M059J (cell line): Measurements from ENCODE around the gene SARS1. TPM values are rescaled to one million over a fixed set of nuclear protein-coding genes. Genes with fewer than 3 reads are reported as not detected.

Experiments used
- DNase-seq: peaks from one replicate; pipeline ENCODE4 v3.0.0-alpha.2; 2012; ENCODE audit warnings: low read depth
- total RNA-seq: library from RNA; depleted of rRNA; stranded (reverse); fragments of >200 nt; shearing (Covaris generic); gene quantifications from 2 replicates; pipeline ENCODE4 v1.2.3, GENCODE V29; 2014

Gene SARS1
- total RNA-seq, 1 experiment from 2014 or later, result 149 TPM

DNA sequence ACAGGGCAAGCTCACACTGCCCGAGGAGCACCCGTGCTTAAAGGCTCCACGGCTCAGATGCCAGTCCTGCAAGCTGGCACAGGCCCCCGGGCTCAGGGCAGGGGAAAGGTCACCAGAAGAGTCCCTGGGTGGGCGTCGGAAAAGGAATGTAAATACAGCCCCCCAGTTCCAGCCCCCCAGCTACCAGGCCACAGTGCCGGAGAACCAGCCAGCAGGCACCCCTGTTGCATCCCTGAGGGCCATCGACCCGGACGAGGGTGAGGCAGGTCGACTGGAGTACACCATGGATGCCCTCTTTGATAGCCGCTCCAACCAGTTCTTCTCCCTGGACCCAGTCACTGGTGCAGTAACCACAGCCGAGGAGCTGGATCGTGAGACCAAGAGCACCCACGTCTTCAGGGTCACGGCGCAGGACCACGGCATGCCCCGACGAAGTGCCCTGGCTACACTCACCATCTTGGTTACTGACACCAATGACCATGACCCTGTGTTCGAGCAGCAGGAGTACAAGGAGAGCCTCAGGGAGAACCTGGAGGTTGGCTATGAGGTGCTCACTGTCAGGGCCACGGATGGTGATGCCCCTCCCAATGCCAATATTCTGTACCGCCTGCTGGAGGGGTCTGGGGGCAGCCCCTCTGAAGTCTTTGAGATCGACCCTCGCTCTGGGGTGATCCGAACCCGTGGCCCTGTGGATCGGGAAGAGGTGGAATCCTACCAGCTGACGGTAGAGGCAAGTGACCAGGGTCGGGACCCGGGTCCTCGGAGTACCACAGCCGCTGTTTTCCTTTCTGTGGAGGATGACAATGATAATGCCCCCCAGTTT is 36.9 kb downstream of the SARS1 start:
- DNase-seq, result no peak

DNA sequence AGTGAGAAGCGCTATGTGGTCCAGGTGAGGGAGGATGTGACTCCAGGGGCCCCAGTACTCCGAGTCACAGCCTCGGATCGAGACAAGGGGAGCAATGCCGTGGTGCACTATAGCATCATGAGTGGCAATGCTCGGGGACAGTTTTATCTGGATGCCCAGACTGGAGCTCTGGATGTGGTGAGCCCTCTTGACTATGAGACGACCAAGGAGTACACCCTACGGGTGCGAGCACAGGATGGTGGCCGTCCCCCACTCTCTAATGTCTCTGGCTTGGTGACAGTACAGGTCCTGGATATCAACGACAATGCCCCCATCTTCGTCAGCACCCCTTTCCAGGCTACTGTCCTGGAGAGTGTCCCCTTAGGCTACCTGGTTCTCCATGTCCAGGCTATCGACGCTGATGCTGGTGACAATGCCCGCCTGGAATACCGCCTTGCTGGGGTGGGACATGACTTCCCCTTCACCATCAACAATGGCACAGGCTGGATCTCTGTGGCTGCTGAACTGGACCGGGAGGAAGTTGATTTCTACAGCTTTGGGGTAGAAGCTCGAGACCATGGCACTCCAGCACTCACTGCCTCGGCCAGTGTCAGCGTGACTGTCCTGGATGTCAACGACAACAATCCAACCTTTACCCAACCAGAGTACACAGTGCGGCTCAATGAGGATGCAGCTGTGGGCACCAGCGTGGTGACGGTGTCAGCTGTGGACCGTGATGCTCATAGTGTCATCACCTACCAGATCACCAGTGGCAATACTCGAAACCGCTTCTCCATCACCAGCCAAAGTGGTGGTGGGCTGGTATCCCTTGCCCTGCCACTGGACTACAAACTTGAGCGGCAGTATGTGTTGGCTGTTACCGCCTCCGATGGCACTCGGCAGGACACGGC is 37.8 kb downstream of the SARS1 start:
- DNase-seq, result no peak

DNA sequence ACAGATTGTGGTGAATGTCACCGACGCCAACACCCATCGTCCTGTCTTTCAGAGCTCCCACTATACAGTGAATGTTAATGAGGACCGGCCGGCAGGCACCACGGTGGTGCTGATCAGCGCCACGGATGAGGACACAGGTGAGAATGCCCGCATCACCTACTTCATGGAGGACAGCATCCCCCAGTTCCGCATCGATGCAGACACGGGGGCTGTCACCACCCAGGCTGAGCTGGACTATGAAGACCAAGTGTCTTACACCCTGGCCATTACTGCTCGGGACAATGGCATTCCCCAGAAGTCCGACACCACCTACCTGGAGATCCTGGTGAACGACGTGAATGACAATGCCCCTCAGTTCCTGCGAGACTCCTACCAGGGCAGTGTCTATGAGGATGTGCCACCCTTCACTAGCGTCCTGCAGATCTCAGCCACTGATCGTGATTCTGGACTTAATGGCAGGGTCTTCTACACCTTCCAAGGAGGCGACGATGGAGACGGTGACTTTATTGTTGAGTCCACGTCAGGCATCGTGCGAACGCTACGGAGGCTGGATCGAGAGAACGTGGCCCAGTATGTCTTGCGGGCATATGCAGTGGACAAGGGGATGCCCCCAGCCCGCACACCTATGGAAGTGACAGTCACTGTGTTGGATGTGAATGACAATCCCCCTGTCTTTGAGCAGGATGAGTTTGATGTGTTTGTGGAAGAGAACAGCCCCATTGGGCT is 38.6 kb downstream of the SARS1 start:
- no peak for DNase-seq

DNA sequence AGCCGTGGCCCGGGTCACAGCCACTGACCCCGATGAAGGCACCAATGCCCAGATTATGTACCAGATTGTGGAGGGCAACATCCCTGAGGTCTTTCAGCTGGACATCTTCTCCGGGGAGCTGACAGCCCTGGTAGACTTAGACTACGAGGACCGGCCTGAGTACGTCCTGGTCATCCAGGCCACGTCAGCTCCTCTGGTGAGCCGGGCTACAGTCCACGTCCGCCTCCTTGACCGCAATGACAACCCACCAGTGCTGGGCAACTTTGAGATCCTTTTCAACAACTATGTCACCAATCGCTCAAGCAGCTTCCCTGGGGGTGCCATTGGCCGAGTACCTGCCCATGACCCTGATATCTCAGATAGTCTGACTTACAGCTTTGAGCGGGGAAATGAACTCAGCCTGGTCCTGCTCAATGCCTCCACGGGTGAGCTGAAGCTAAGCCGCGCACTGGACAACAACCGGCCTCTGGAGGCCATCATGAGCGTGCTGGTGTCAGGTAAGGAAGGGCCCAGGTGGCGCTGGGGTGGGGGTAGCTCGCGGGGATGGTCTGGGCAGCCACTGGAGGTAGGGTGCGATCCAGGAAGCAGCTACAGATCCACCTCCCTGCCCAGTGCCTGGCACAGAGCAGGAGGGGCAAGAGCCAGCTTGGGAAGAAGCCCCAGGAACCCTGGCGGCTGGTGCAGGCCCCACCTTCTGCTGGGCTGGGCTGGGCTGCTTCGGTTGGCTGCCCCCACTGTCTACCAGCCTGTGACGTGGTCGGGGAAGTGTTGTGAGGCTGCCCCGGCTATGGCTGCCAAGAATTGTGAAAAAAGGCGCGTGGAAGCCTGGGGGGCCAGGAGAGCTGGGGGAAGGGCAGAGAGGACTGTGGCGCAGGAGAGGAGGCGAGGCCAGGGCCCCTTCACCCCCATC is 39.4 kb downstream of the SARS1 start:
- no peak for DNase-seq

DNA sequence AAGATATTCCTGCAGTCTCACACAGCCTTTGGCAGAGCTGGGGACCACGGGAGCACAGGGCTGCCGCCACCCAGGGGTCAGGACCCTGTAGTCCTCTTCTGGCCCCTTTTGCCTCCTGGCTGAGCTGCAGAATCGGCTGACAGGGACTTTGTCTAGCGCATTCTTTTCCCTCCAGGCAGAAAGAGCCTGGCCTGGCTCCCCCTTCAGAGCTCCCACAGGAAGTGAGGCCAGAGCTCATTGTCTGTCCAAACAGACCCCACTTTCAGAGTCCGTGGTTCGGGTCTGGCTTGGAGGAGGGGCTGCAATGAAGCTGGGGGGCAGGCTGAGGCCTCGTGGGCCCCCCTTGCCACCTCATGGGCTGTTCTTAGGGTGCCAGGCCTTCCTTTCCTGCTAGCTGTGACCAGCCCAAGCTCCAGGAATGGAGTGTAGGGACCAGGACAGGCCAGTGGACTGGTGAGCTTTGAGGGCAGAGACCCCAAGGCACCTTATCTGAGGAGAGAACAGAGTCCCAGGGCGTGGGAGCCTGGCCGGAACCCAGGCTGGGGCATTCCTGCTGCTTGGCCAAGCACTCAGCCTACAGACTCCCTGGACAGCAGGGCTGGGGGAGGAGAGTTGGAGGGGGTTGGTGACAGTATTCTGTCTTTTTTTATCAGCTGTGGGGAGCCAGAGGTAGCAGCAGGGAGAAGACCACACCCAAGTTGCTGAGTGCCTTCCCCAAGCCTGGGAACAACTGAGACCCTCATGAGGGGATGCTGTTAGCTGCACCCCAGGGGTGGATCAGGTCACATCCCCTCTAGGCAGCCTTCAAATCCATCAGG is 40.3 kb downstream of the SARS1 start:
- DNase-seq, result peak; percentile 59

DNA sequence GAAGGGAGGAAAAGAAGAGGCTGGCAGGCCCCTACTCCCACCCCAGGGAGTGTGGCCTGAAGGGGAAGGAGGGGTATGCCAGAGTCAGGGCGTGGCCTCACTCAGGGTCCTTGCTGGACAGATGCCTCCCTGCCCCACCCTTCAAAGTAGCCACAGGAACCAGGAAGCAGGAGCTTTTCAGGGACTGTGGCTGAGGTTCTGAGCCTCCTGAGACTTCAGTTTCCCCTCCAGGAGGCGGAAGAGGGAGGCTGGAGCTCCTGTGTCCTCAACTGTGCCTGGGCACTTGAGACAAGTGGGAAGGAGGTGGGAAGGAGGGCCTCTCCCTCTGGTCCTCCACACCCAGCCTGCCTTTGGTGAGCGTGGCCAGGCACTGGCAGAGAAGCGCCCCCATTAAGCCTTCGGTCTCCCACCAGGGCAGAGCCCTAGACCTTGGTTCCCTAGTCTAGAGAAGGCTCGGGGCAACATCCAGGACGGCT is 40.9 kb downstream of the SARS1 start:
- DNase-seq, result no peak

DNA sequence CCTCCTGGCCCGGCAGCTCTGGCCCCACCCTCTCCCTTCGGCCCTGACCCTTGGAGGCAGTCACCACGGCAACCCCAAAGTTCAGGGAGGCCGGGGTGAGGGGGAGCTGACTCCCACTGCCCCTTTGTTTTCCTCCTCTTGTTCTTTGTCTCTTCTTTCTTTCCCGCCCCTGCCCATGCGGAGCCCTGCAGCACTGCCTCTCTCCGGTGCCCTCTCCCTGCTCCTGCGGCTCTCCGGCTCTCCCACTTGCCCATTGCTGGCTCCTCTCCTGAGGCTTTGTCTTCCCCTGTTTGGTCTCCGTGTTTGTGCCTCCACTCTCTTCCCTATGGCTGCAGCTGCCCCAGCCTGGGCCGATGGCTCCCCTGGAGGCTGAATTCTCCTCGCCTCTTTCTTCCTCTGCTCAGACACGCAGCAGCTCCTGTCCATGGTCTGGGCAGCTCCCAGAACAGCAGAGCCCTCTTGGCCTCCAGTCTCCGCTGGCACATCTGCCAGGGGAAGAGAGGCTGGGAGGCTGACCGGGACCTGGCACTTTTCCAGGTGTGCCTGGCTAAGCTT is 41.5 kb downstream of the SARS1 start:
- DNase-seq, result no peak

DNA sequence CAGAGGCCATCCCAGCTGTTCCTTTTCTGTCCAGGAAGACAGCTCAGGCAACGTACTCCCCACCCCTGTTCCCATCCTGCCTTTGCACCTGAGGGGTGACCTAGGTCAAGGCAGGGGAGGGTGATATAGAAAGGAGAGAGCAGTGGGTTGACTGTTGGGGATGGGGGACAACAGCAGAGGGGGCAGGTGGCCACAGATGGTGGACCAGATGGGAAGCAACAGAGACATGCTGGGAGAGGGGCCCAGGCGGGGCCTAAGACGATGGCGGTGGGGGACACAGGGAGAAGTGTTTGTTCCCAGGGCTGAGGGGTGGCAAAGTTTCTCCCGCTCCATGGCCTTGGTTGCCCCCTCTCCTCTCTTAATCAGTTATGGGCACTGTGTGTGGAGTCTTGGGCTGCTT is 42.0 kb downstream of the SARS1 start:
- DNase-seq, result no peak

DNA sequence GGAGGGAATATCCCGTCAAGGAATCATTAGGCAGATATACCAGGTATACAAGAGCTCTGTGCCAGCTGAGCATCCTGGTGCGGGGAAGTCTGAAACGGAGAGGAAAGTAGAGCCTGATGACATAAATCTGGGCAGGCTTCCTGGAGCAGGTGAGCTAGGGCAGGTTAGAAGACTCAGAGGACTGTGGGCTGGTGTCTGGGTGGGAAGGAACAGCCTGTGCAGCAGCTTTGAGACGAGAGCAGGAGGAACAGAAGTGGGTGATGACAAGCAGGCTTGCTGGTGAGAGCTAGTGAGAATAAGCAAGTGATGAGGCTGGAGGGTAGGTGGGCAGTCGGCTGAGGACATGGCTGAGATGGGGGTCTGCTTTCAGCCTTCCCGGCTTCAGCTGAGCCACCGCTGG is 42.4 kb downstream of the SARS1 start:
- DNase-seq, result no peak

DNA sequence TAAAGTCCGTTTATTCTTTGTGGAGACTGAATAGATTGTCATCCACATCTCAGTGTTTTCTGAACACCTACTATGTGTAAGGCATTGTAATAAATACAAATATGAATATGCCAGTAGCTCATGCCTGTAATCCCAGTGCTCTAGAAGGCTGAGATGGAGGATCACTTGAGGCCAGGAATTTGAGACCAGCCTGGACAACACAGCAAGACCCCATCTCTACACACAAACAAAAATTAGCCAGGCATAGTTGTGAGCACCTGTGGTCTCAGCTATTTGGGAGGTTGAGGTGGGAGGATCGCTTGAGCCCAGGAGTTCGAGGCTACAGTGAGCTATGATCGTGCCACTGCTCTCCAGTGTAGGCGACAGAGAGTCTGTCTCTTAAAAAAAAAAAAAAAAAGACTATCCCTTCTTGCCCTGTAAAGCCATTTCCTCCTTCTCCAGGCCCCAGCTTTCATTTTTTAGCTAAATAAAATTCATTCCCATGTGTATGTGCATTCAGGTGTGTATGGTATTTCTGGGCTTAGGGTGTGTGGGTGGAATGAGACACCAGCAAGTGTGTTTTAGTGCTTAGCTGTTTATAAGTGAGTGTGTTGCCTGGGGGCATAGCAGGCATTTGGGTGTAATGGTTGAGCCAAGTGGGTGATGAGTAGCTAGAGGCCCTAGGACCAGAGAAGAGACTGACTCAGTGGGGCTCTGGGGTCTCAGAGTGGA is 43.4 kb downstream of the SARS1 start:
- peak; percentile 96 for DNase-seq

DNA sequence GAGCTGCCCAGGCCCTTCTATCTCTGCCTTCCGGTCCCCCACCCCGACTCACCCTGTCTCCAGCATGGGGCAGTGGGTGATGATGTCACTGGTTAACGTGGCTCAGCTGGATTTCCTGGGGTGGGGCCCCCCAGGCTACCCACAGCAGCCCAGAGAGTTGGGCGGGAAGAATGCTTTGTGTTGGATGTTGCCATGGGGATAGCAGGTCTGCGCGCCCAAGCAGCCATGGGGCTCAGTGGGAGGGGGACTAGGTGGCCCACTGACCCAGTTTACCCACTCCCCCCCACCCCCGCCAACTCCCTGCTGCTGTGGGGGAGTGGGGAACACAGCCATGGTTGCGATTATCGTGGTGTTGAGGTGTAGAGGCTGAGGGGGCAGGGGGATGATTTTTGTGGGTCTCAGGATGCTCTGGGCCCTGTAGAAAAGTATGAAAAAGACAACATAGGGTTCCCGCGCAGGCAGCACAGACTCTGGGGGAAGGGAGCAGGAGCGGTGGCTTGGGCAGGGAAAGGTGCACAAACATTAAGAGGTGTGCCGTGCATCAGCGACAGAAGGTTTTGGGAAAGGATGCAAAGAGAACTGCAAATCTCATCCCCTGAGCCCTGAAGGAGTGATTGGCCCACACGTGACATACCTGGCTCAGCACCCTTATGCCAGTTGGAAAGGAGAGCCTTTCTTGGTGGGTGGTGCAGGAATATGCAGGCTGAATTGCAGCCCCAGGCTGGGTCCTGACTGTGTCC is 44.1 kb downstream of the SARS1 start:
- no peak for DNase-seq

DNA sequence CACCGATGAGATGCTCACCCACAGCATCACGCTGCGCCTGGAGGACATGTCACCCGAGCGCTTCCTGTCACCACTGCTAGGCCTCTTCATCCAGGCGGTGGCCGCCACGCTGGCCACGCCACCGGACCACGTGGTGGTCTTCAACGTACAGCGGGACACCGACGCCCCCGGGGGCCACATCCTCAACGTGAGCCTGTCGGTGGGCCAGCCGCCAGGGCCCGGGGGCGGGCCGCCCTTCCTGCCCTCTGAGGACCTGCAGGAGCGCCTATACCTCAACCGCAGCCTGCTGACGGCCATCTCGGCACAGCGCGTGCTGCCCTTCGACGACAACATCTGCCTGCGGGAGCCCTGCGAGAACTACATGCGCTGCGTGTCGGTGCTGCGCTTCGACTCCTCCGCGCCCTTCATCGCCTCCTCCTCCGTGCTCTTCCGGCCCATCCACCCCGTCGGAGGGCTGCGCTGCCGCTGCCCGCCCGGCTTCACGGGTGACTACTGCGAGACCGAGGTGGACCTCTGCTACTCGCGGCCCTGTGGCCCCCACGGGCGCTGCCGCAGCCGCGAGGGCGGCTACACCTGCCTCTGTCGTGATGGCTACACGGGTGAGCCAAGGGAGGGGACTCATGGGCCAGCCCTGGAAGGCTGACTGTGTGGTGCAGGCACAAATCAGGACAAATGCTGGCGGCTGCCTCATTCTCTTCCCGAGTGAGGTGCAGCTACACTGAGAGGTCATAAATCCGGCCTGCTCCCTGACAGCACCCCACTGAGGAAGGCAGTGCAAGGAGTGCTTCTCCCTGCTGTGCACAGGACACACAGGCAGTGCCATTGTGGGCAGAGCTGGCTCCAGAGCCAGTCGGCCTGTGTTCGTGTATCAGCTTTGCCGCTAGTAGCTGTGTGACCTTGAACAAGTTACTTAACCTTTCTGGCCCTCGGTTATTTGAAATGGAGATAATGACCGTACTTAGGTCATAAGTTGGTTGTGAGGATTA is 45.1 kb downstream of the SARS1 start:
- DNase-seq, result no peak

DNA sequence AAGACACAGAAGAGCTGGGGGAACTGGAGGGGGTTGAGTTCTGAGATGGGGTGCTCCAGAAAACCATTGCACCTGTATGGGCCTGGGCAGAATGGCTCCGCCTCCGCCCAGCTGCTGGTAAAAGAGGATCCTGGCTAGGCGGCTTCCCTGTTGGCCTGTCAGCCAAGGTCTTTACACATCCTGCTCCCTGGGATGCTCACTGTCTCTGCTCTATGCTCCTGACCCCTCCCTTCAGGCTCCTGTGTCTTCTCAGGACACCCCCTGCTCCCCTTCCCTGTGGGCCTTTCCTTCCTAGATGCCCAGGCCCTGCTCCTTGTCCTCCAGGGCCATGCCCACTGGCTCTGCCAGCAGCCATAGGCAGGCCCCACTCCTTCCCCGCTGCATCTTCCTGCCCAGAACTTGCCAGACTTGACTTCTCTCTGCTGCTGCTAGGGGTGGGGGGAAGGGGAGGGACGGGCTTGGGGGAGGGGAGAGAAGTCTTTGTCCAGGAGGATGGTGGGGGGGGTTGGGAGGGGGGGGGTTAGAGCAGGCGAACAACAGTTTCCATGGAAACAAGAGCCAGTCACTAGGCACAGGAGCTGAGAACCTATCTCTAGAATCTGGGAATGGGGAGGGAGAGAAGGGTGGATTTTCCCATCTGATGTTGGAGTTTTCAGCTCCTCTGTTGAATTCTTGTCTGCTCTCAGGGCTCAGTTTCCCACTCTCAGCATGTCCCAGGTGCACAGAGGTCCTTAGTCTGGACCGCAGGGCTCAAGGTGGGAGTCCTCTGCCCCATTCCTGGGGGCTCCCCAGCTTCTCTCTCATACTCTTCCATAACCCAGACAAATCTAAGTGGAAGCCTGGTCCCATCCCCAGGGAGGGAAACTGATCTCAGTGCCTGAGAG is 46.2 kb downstream of the SARS1 start:
- no peak for DNase-seq

DNA sequence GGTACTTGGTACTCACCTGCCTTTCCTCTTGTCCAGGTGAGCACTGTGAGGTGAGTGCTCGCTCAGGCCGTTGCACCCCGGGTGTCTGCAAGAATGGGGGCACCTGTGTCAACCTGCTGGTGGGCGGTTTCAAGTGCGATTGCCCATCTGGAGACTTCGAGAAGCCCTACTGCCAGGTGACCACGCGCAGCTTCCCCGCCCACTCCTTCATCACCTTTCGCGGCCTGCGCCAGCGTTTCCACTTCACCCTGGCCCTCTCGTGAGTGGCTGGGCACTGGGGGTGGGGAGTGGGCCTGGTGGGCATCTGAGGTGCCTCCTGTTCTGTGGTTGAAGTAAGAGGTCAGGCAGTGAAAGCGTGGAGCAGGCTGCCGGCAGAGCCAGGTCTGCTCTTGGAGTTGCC is 47.3 kb downstream of the SARS1 start:
- DNase-seq, result no peak

DNA sequence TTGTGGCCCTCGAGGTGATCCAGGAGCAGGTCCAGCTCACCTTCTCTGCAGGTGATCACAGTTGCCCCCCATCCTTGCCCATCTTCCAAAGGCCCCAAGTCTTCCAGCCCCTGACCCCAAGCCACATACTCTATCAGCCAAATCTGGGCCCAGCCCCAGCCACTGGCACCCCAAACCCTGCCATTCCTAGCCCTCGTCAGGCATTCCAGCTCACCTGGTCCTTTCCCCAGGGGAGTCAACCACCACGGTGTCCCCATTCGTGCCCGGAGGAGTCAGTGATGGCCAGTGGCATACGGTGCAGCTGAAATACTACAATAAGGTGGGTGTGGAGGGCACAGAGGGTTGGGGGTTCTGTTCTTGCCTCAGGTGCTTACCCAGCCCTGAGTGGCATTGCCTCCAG is 47.9 kb downstream of the SARS1 start:
- no peak for DNase-seq
